ENCODE data around the gene PVRIG.
"Not testable (repeated sequence)": the region's sequence is repeated elsewhere in the genome, so short reads cannot be mapped to it uniquely, and the experiment has no call there.

DNA sequence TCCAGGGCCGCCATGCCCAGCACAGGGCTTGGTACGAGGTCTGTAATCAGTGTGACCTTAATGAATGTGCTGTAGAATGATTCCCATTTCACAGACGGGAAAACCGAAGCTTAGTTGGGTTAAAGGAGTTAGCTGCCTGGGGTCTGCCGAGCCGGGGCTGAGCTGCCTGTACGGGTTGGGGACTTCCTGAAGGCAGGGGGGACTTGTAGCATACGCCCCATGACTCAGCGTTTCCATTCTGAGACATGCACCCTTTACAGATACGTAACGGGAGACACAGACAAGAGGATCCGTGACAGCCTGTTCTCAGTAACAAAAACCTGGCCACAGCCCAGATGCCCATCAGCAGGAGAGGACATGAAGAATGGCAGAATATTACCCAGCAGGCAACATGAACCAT, 23.6 kb downstream of the PVRIG start:
- TF ChIP-seq, protein P1, sequence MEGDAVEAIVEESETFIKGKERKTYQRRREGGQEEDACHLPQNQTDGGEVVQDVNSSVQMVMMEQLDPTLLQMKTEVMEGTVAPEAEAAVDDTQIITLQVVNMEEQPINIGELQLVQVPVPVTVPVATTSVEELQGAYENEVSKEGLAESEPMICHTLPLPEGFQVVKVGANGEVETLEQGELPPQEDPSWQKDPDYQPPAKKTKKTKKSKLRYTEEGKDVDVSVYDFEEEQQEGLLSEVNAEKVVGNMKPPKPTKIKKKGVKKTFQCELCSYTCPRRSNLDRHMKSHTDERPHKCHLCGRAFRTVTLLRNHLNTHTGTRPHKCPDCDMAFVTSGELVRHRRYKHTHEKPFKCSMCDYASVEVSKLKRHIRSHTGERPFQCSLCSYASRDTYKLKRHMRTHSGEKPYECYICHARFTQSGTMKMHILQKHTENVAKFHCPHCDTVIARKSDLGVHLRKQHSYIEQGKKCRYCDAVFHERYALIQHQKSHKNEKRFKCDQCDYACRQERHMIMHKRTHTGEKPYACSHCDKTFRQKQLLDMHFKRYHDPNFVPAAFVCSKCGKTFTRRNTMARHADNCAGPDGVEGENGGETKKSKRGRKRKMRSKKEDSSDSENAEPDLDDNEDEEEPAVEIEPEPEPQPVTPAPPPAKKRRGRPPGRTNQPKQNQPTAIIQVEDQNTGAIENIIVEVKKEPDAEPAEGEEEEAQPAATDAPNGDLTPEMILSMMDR (IDR thresholded peaks at IDR 0.05): not testable (repeated sequence)
- not testable (repeated sequence) for TF ChIP-seq ZFX (IDR thresholded peaks at IDR 0.05; ENCODE audit: borderline replicate concordance)
